NCI-H446 treated with DMSO at 0.1 percent for 48 hours (cell line): ENCODE results near the gene OPA3.
"Not testable (repeated sequence)": the region's sequence is repeated elsewhere in the genome, so short reads cannot be mapped to it uniquely, and the experiment has no call there.

Experiments used
- DNase-seq: peaks from one replicate; lab custom pipeline; 2025; lab: John Stamatoyannopoulos, UW

Gene OPA3

DNA sequence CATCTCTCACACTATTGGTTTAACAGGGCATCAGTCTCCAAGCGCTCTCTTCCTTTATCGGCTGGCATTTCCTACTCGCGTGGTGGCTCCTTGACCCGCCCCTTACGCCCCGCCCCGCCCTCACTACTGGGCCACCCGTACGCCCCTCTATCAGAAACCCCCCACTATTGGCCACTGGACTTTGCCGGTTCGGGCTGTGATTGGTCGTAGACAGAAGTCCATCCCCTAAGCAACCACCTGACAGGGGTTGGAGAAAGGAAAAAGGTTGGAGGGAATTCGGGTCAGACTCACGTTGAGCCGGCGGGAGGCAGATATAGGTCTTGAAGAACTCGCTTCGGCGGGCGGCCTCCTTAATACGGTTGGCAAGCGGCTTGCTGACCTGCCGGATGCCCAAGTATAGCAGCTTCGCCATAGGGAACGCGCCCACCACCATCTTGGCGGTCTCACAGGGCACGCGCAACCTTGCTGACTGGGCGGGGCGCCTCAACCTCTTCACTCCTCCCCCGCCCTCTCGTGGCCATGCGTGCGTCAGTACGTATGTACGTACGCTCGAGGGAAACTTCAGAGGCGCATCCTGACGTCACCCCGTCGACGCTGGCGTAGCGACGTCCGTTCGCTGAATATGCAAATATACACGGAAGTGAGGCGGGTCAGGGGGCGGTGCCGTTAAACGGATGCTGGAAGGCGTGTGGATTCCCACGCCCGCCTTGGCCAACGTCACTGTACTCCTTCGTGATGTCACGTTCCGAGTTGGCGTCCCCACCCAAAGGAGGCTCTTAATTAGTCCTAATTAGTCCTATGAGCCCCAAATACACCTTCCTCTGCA lies at the start of gene OPA3:
Gene OPA3, minus strand, starts transcription at position 471 of the 826 bp plus-strand sequence. Its CDS starts 38 bp downstream, at position 433.
- DNase-seq: peak; percentile 99

DNA sequence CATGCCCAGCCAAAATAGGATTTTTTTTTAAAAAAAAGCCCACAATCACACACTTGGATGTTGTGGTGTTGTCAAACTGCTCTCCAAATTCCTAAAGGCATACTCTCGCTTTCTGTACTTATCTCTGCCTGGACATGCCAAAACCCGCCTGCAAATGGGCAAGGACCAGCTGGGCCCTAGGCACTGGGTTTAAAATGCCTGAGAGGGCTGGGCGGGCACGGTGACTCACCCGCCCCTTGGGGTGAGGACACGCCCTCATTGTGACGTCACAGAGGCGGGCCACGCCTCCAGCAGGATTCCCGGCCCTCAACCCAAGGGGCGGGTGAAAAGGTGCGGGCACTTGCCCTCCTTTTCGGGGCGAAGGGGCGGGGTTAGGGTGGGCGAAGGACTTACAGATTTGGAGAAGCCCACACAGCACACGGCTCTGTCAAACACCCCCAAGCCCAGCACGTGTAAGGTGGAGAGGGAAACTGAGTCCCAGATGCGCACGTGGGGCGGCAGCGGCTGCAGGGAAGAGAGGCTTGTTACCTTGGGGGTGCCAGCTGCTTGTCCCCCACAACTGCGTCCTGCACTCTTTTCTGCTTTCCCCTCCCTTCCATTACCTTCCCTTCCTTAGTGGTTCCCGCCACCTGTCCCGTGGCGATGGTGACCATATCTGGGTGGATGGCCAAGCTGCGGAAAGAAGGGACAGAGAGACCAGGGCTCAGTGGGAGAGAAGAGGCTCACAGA lies 48.0 kb upstream of the OPA3 start:
- peak; percentile 66 for DNase-seq

DNA sequence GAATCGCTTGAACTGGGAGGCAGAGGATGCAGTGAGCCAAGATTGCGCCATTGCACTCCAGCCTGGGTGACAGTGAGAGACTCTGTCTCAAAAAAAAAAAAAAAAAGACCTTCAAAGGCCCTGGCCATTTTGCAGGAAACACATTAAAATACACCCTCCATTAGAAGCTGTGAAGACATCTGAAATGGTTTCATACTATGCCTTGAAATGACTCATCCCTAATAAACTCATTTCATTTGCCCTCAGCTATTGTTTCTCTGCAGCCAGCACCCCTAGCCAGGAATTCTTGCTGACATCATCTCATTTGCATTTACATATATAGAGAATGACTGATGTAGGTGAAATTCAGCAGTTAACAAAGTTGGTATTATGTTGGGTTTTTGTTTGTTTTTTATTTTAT lies 45.9 kb upstream of the OPA3 start:
- peak; percentile 3 for DNase-seq

DNA sequence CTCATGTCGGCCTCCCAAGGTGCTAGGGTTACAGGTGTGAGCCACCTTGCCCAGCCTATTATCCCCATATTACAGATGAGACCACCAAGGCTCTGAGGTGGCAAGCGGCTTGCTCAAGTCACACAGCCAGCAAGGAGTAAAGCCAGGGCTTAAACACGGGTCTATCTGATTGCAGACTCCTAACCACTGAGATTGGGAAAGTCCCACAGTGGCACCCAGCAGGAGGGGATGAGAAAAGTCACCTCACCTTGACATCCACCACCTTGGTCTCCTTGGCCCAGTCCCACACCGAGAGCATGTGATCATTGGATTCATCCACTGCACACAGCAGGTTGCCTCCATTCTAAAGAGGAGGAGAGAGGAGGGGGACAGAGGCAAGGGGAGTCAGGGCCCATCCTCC lies 45.1 kb upstream of the OPA3 start:
- no peak for DNase-seq

DNA sequence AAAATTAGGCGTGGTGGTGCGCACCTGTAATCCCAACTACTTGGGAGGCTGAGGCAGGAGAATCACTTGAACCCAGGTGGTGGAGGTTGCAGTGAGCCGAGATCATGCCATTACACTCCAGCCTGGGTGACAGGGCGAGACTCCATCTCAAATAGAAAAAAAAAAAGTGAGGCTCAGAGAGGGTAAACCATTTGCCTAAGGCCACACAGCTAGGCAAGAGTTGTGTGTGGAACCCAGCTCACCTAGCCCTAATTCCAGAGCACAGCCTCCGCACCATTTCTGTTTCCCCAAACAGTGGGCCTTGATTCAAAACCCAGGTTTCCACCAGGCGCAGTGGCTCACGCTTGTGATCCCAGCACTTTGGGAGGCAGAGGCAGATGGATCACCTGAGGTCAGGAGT lies 43.6 kb upstream of the OPA3 start:
- DNase-seq: not testable (repeated sequence)

DNA sequence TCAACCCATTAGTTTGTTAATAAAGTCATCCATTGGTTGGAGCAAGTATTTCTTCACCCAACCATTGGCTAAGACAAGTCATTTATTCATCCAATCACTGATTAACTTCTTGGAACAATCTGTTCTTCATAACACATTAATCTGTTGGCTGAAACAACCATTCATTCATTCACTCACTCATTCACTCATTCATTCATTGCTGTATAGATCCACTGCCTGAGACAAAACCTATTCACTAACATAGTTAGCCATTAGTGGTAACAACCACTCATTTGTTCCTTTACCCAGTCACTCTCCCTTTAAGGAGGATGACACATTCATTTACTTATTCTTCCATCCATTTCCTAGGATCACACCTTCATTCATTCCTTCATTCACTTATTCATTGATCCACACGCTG lies 39.4 kb upstream of the OPA3 start:
- no peak for DNase-seq

DNA sequence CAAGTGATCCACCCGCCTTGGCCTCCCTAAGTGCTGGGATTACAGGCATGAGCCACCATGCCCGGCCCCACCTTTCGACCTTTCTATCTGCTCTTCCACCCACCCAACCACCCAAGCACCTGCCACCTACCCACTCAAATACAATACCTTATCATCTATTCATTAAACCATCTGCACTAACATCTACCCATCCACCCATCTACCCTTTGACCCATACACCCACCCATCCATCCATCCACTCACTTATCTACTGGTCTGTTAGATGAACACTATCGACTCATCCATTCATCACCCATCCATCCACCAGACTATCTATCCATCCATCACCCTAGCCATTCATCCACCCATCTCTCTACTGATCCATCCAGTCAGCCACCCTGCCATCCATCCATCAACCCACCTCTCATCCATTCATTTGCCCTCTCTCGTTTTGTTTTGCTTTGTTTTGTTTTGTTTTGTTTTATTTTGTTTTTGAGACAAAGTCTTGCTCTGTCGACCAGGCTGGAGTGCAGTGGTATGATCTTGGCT lies 37.4 kb upstream of the OPA3 start:
- no peak for DNase-seq

DNA sequence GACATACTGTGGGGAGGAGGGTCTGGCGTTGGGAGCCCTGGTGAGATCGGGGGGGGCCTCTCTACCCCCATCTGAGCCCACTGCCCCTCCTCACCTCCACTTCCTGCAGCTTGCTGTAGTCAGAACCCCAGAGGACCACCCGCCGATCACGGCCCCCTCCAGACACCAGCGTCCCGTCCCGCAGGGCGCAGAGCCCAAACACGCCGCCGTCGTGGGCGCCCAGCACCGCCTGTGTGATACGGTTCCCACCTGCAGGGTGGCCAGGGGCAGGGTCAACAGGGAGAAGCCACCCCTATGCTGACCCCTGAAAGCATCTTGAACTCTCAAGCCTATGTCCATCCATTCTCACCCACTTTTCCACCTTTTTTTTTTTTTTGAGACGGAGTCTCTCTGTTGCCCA lies 36.8 kb upstream of the OPA3 start:
- no peak for DNase-seq

DNA sequence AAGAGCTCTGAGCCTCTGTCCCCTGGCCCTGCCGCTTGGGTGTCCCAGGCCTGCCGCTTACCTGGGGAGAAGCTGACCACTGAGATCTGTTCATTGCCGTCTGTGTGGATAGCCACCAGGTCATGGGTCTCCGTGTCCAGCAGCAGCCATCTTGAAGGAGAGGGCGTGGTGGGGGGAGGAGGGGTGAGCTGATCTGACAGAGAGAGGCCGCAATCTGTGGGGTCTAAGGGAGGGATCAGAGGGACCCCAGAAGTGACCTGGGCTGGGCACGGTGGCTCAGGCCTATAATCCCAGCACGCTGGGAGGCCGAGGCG lies 32.1 kb upstream of the OPA3 start:
- DNase-seq: no peak

DNA sequence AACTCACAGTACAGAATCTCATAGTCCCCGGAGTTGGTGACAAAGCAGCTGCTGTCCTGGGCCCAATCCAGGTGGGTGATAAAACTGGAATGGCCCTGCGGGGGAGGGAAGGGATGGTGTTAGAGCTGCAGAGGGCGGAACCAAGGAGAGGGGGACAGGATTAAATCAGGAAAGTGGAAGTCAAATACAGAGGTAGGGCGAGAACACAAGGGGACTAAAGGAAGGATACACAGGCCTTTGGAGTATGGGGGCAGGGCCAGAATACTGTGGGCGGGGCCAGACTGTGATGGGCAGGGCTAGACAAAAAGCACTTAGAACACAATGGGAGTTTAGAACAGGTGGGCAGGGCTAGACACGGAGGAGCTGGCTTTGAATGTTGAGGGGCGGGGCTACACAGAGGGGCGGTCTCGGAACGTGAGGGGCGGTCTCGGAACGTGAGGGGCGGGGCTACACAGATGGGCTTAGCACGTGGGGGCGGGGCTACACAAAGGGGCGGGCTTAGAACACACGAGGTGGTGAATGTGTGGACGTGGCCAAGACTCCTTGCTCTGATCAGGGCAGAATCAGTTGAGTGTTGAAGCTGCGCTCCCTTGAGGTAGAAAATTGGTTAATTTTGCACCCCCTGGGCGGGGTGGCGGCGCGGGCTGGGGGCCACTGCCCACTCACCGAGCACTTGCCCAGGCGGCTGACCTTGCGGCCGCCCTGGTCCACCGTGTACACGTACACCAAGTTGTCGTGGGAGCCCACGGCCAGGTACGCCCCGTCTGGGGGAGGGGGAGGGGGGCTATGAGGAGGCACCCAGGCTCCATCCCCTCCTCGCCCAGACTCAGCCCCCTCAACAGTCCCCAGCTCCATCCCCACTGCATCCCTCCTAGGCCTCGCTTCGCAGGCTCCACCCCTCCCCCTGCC lies 31.4 kb upstream of the OPA3 start:
- DNase-seq: peak; percentile 16

DNA sequence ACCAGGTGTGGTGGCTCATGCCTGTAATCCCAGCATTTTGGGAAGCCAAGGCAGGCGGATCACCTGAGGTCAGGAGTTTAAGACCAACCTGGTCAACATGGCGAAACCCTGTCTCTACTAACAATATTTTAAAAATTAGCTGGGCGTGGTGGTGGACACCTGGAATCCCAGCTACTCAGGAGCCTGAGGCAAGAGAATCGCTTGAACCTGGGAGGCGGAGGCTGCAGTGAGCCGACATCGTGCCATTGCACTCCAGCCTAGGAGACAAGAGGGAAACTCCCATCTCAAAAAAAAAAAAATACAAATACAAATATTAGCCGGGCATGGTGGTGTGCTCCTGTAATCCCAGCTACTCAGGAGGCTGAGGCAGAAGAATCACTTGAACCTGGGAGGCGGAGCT lies 30.5 kb upstream of the OPA3 start:
- DNase-seq: not testable (repeated sequence)

DNA sequence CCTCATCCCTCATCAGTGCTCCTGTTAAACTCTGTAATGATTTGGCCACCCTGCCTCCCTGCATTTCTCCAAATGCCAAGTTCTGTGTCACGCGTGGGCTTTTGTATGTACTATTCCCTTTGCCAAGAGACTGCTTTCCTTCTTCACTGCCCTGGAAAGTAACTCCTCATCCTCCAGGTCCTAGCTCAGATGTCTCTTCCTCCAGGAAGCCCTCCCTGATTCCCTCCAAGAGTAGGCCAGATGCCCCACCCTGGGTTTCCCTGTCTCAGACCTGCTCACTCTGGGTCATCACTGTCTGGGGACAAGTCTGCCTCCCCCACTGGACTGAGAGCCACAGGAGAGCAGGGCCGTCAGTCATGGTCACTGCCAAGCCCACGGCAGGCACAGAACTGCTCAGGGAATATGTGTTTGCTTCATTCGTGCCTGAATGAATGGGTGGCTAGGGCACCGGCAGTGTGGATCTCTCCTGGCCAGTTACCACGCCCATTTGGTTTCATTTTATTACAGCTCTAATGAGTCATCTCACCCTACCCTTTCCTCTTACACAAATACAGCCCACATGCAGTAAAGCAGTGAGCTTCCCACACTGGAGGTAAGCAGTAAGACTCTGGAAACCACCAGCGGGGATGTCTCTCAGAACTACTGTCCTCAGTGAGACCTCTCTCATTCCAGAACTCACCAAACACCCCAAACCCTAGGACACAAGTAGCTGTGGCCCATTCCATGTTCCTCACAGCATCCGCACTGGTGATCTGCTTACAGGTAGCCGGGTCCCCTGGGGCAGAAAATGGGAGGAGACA lies 29.5 kb upstream of the OPA3 start:
- DNase-seq: no peak

DNA sequence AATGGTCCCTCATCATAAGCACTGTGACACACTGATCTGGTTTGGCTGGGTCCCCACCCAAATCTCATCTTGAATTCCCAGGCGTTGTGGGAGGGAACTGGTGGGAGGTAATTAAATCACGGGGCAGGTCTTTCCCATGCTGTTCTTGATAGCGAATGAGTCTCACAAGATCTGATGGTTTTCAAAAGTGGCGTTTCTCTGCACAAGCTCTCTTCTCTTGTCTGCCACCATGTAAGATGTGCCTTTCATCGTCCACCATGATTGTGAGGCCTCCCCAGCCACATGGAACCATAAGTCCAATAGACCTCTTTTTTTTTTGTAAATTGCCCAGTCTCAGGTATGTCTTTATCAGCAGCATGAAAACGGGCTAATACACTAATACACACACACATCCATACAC lies 24.3 kb upstream of the OPA3 start:
- DNase-seq: no peak

DNA sequence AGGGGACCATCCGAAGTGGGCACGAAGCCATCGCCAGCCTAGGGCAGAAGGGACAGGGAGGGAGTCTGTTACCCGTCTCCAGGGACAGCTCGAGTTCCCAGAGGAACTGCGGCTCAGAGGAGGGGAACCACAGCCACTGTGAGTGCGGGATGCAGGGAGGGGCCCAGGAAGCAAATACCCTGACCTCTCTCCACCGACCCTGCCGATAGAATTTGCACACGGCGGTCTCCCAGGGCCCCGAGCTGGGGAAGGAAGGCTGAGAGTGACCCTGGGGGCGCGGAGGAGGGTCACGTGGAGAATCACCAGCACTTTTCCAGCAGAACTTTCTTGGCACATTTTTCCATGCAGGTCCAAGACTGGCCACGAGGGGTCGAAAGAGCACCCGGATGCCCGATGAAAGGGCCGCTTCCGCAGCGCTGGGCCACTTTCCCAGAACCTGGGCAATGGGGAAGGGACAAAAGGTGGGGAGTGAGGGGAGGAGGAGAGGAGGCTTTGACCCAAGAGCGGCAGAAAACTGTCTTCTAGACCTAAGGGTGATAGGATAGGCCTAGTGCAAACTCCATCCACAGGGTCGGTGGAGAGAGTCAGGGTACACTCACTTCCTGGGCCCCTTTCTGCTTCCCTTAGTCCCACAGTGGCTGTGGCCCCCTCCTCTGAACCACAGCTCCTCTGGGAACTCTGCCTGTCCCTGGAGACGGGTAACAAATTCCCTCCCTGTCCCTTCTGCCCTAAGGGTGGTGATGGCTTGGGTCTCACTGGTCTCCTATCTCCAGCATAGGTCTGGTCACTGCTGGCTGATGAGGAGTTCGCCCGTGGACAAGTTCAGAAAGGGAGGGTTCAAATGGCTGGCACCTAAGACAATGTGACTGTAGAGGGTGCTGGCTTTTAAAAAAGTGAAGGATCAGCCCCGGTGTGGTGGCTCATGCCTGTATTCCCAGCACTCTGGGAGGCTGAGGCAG lies 22.7 kb upstream of the OPA3 start:
- no peak for DNase-seq

DNA sequence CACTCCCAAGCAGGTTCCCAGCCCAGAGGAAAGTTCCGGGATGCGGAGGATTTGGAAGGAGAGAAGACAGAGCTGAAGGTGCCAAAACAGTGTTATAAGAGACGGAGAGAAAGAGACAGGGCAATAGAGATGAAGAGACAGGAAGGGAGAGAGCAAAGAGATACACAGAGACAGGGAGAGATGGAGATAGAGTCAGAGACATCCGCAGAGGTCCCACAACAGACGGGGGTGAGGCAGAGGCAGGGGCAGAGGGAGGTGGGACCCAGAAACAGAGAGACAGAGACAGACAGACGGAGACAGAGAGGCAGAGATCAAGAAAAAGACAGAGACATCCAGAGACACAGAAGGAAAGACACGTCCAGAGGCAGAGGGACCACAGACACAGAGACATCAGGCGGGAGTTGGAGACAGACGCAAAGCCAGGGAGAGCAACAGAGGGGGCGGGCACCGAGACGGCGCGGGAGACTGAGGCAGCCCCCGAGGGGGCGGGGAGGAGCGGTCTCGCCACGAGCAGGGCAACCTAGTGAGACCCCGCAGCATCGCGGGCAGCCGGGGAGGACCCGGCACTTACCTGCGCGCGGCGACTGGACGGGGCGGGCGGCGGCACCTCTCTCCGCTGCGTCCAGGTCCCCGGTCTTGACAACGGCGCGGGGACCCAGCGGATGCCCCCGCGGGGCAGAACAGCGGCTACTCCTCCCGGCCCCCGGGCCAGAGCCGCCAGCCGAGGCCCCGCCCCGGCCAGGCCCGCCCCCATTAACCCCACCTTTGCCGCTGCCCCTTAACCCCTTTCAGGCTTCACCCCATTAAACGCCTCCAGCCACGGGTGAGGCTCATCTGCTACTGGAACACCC lies 17.1 kb upstream of the OPA3 start, which contains the start of gene GPR4:
Gene GPR4, minus strand, starts transcription at position 689 of the 851 bp plus-strand sequence. CDS start 10,346 bp downstream, outside the sequence.
- no peak for DNase-seq

DNA sequence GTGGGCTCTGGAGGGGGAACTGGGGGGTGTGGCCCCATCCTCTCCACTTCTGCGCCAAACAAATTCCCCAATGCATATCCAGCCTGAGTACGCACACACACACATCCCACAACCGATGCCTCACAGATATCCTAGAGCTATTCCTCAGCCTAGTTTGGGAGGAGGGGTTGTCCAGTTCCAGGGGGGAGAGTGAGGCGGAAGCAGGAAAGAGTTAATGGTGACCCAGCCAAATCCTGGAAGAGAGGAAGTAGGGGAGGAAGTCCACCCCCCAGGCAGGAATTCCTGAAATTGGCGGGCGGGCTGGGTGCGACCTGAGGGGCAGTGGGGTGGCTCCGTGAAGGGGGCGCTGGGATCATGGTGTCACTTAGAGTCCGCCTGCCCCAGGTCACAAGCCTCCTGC lies 16.5 kb upstream of the OPA3 start:
- no peak for DNase-seq

DNA sequence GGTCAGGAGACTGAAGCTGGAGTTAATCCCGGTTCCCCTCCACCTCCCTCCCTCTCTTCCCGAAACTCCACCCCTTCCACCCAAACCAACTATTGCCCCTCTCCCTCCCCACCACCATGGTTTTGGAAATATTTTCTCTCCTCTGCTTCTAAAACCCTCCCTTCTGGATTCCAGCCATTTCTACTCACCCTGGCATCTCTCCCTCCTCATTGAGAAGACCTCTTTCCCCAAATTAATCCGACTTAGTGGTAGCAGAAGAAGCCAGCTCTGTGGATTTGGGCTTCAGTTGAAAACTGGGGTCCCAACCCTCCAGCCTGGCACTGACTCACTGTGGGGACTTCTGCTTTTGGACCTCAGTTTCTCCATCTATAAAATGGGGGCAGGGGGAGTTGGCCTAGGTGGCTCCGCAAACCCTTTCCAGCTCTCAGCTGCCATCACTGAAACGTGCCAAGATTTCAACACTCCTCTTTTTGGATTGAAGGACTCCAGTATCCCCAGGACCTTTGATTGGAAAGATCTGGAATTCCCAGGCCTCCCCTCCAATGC lies 15.8 kb upstream of the OPA3 start:
- DNase-seq: no peak

DNA sequence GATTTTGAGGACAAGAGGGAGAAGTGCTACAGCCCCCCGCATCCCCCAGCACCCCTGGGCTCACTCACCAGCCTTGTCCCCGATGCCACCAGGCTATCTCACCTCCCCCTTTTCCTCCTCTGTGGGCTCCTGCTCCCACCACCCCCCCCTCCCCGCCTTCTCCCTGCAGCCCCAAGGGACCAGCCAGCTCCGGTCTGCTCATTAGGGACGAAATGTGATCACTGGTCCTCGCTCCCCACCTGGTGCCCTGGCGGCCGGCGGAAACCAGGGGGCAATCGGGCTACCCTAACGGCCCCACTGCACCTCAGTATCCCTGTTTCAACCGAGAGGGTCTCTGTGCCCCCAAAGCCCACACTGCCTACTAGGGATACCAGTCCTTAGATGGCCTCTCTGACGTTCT lies 14.7 kb upstream of the OPA3 start:
- no peak for DNase-seq
